ENCODE measurements around the gene EPHA3. TPM values are rescaled to one million over a fixed set of nuclear protein-coding genes. Genes with fewer than 3 reads are reported as not detected.

The EPHA3 gene
- total RNA-seq, 2 experiments from 2014 or later: 0.08 TPM; not detected in 1

DNA sequence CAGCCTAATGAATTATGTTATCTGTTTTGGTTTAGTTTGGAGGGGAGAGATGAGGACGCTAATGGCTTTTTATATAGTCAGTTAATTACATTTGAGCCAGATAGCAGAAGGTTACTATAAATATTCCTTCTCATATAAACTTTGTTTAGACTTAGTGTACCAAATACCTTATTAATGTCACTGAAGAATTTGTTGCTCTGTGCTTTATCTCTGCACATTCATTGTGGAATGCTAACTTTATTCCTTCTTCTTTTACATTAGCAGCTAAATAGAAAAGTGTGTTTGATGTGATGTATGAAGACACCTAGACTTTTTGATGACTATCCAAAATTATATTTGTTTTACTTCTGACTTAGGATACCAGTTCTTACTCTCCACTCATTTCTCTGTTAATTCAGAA lies 105.2 kb downstream of the EPHA3 start:
- Mint-ChIP-seq H3K9me3 (ENCODE audit: insufficient read depth) (no peaks in the 10 kb centered on the region), H3K27me3 (ENCODE audit: low read depth) (no peaks in the 10 kb centered on the region), H3K4me1 (ENCODE audit: low read depth) (no peaks in the 10 kb centered on the region), H3K36me3 (ENCODE audit: low read depth) (no peaks in the 10 kb centered on the region), H3K27ac (no peak overlapping the region), H3K4me3 (no peak overlapping the region)
- CTCF ChIA-PET: no interaction called here
- DNase-seq (no peak), ATAC-seq (no peak)
- POLR2A ChIA-PET: no interaction called here

DNA sequence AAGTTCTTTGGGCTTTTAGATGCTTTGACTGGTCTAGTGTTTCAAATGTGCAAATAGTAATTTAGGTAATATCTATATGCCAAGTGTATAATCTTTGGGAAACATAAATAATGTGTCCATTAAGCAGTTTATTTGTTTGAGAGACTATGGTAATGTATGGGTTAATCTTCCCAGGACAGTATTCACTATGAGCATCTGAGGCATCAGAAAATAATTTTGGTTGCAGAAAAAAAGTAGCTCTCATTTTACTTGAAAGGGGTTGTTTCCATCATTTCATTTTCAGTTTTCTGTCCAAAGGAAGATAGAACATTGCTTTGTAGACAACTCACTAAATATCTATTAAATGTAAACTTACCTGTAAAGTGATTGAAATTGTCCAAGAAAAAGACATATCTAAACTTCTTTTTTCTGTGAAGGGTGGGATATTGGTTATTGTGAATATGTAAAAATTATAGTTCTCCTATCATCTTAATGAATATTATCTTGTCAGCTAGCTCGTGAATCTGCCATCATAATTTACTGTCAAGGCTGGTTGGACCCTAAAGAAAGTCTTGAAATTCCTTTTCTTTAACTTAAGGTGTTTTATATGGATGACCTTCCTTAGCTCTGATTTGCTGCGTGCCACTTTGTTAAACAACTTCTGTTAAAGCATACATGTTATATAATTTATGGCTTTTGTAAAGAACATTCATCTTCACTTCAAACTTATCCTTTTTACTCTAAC lies 108.8 kb downstream of the EPHA3 start:
- POLR2A ChIA-PET: no interaction called here
- no peak for ATAC-seq
- H3K27ac Mint-ChIP-seq: no peak overlapping the region

DNA sequence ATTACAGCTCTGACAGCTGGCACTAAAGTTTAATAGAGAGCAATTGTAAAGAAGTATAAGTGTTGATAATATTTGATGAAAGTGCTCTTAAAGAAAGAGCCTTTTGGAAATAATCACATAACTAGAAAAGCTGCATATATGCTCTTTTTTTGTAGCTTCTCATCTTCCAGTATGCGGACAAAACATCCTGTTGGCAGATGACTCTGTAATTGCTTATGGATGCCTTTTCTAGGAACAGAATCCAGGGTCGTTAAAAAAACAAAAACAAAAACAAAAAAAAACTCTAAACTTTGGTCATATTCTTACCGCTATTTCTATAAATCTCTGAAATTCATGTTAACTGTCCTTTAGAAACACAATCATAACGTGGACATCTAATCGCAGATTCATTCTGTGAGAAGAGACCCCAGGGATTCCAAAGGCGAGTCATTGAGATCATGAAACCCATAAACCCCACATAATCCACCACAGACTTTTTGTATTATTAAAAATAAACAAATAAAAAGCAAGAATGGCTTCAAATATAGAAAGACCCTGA lies 109.8 kb downstream of the EPHA3 start:
- ChIA-PET POLR2A (no interaction called here), CTCF (no interaction called here)
- no peak overlapping the region for H3K27ac Mint-ChIP-seq
- H3K4me1 Mint-ChIP-seq (ENCODE audit: low read depth): no peaks in the 10 kb centered on the region
- H3K9me3 Mint-ChIP-seq (ENCODE audit: insufficient read depth): peaks cover 4% of the 10 kb centered on the region
- no peaks in the 10 kb centered on the region for H3K27me3 Mint-ChIP-seq (ENCODE audit: low read depth)
- ATAC-seq: no peak
- DNase-seq: no peak
- no peaks in the 10 kb centered on the region for H3K36me3 Mint-ChIP-seq (ENCODE audit: low read depth)
- no peak overlapping the region for H3K4me3 Mint-ChIP-seq

More for the DNA sequence above, 108.8 kb downstream of the EPHA3 start:
- CTCF ChIA-PET: no interaction called here
- no peak for DNase-seq
- H3K27me3 Mint-ChIP-seq (ENCODE audit: low read depth): no peaks in the 10 kb centered on the region
- H3K9me3 Mint-ChIP-seq (ENCODE audit: insufficient read depth): peaks cover 4% of the 10 kb centered on the region
- no peak overlapping the region for H3K4me3 Mint-ChIP-seq
- no peaks in the 10 kb centered on the region for H3K36me3 Mint-ChIP-seq (ENCODE audit: low read depth)
- no peaks in the 10 kb centered on the region for H3K4me1 Mint-ChIP-seq (ENCODE audit: low read depth)

DNA sequence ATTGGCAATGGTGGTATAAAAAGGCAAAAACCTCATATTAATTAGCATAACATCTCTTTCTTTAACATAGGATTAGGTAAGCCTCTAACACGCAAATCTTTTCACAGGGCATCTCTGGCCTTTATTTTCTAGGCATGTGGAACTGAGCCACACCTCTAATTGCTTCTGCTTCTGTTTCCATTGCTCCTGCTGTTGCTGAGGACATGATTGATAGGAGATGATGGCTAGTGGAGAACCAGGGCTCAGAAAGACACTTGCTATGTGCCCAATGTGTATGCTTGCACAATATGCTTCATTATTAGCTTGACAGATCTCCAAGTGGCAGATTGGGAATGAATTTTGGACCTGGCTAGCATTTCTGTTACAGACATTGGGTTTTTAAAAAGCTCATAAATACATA lies 114.5 kb downstream of the EPHA3 start:
- Mint-ChIP-seq H3K27me3 (ENCODE audit: low read depth) (no peaks in the 10 kb centered on the region), H3K36me3 (ENCODE audit: low read depth) (no peaks in the 10 kb centered on the region), H3K9me3 (ENCODE audit: insufficient read depth) (peaks cover 4% of the 10 kb centered on the region), H3K27ac (no peak overlapping the region), H3K4me3 (no peak overlapping the region), H3K4me1 (ENCODE audit: low read depth) (no peaks in the 10 kb centered on the region)
- ATAC-seq: no peak
- POLR2A ChIA-PET: no interaction called here
- CTCF ChIA-PET: no interaction called here
- no peak for DNase-seq

DNA sequence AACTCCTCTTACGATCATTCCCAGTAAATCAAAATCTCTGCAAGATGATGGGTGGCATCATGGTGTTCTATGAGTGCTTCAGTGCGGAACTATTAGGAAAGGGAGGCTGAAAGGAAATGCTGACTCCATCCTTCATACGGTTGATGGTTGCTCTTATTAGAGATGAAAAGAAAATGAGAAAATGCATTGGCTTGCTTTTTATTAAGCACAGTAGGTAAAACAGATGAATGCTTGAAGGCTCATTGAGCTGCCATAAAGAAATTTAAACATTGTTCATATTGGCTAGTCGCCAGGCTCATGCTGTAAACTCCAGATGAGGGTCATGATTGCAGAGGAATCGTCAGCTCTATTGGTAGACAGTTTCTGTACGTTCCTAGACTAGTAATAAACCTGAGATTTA lies 115.8 kb downstream of the EPHA3 start:
- Mint-ChIP-seq H3K27ac (no peak overlapping the region), H3K4me1 (ENCODE audit: low read depth) (no peaks in the 10 kb centered on the region), H3K4me3 (no peak overlapping the region), H3K9me3 (ENCODE audit: insufficient read depth) (peaks cover 4% of the 10 kb centered on the region), H3K36me3 (ENCODE audit: low read depth) (no peaks in the 10 kb centered on the region), H3K27me3 (ENCODE audit: low read depth) (no peaks in the 10 kb centered on the region)
- no peak for DNase-seq
- no peak for ATAC-seq
- ChIA-PET CTCF (no interaction called here), POLR2A (no interaction called here)

DNA sequence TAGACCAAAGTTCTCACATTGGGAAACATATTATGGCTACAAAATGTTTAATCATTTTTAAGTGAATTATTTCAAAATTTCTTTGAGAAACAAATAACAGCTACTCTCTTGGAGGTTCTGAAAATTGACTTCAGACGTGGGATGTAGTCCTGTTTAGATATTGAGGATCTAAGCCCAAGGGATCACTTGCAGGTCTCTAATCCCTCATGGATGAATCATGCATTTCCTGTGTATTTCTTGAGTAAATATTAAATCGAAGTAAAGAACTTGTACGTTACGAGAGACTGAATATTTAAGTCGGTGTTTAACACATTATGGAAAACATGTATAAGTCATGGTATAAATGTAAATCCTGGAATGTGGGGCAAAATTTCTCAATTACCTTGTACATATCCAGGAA lies 119.8 kb downstream of the EPHA3 start:
- Mint-ChIP-seq H3K4me3 (no peak overlapping the region), H3K36me3 (ENCODE audit: low read depth) (no peaks in the 10 kb centered on the region), H3K9me3 (ENCODE audit: insufficient read depth) (no peaks in the 10 kb centered on the region), H3K27ac (no peak overlapping the region), H3K4me1 (ENCODE audit: low read depth) (no peaks in the 10 kb centered on the region), H3K27me3 (ENCODE audit: low read depth) (no peaks in the 10 kb centered on the region)
- no peak for DNase-seq
- POLR2A ChIA-PET: no interaction called here
- CTCF ChIA-PET: no interaction called here
- no peak for ATAC-seq

DNA sequence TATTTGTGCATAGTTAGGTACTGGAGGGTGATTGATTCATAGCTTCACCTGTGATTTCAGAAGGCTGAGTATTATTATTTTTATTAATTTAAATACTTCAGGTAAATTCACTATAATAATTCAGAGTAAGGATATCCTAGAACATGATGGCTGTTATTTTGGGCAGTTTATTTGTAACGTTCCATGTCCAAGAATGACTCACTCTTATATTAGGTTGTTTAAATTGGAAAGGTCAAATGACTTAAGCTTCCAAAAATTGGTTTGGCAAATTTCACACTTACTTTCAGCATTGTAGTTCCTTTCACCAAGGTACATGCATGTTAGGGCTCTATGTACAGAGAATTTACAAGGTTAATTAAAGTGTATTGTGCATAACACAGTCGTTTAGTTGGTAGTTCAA lies 120.2 kb downstream of the EPHA3 start:
- ChIA-PET CTCF (no interaction called here), POLR2A (no interaction called here)
- Mint-ChIP-seq H3K4me1 (ENCODE audit: low read depth) (no peaks in the 10 kb centered on the region), H3K4me3 (no peak overlapping the region), H3K36me3 (ENCODE audit: low read depth) (no peaks in the 10 kb centered on the region), H3K27me3 (ENCODE audit: low read depth) (no peaks in the 10 kb centered on the region), H3K27ac (no peak overlapping the region), H3K9me3 (ENCODE audit: insufficient read depth) (no peaks in the 10 kb centered on the region)
- DNase-seq: no peak
- ATAC-seq: no peak

DNA sequence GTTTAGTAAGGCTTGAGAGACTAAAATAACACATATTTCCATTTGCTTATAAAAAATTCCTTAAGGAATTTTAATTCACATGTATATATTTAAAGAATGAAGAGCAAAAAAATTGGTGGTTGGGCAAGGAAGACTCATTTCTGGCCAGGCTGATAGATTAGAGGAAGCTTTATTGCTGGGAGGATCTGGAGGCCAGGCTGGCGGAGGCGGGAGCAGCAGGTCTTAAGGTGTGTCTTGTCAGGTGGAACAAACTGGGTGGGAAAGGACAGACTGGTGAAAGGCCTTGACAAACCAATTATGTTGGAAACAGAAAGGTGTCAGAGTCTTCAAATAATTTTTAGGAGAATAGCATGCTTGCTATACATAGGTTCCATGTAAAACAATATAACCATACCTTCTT lies 124.7 kb downstream of the EPHA3 start:
- ChIA-PET CTCF (no interaction called here), POLR2A (no interaction called here)
- no peaks in the 10 kb centered on the region for H3K36me3 Mint-ChIP-seq (ENCODE audit: low read depth)
- no peak for DNase-seq
- no peak overlapping the region for H3K4me3 Mint-ChIP-seq
- ATAC-seq: no peak
- H3K27ac Mint-ChIP-seq: no peak overlapping the region
- H3K27me3 Mint-ChIP-seq (ENCODE audit: low read depth): no peaks in the 10 kb centered on the region
- no peaks in the 10 kb centered on the region for H3K4me1 Mint-ChIP-seq (ENCODE audit: low read depth)
- H3K9me3 Mint-ChIP-seq (ENCODE audit: insufficient read depth): no peaks in the 10 kb centered on the region

DNA sequence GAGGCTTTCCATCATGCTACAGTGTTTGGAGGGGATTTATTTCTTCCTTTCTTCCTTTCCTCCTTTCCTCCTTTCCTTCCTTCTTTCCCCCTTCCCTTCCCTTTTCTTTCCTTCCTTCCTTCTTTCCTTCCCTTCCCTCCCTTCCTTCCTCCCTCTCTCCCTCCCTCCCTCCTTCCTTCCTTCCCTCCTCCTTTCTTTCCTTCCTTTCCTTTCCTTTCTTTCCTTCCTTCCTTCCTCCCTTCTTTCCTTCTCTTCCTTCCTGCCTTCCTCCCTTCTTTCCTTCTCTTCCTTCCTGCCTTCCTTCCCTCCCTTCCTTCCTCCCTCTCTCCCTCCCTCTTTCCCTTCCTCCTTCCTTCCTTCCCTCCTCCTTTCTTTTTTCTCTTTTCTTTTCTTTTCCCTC lies 127.2 kb downstream of the EPHA3 start:
- POLR2A ChIA-PET: no interaction called here
- Mint-ChIP-seq H3K36me3 (ENCODE audit: low read depth) (no peaks in the 10 kb centered on the region), H3K27me3 (ENCODE audit: low read depth) (no peaks in the 10 kb centered on the region), H3K4me1 (ENCODE audit: low read depth) (no peaks in the 10 kb centered on the region), H3K9me3 (ENCODE audit: insufficient read depth) (no peaks in the 10 kb centered on the region), H3K27ac (no peak overlapping the region), H3K4me3 (no peak overlapping the region)
- CTCF ChIA-PET: no interaction called here
- no peak for ATAC-seq
- no peak for DNase-seq

DNA sequence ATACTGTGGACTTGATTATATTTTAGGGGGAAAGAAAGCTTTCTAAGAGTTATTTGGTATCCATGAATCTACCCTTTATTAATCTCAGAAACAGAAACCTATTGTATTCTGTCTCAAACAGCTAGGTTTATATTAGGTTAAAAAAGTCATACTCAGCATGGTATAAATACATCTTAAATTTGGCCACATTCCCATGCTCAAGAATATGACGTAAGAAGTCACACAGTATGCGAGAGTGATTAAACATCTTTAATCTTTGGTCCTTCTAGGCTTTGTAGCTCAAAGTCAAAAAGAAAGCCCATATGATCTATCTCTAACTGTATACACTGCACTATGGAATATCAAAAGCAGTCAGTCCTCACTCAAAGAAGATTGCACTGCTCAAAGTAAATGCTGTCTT lies 131.4 kb downstream of the EPHA3 start:
- DNase-seq (no peak), ATAC-seq (no peak)
- ChIA-PET POLR2A (no interaction called here), CTCF (no interaction called here)
- Mint-ChIP-seq H3K27me3 (ENCODE audit: low read depth) (no peaks in the 10 kb centered on the region), H3K4me3 (no peak overlapping the region), H3K9me3 (ENCODE audit: insufficient read depth) (no peaks in the 10 kb centered on the region), H3K27ac (no peak overlapping the region), H3K36me3 (ENCODE audit: low read depth) (no peaks in the 10 kb centered on the region), H3K4me1 (ENCODE audit: low read depth) (no peaks in the 10 kb centered on the region)

DNA sequence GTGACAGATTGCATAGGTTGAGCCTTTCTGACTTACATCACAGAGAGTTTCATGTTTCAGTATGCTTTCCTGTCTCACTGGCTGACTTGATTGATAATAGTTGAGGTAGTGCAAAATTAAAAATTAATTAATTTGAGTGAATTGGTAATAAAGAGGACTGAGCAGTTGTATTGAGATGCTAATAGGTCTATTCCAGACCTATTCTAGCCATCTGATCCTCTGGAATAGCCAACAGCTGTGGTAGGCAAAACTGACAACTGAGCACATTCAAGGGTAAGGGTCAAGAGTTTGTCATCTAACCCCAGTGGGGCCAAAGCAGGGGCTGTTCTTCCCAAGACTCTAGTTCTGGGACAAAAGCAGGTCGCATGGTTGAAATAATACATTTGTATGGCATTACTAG lies 132.4 kb downstream of the EPHA3 start:
- H3K27ac Mint-ChIP-seq: no peak overlapping the region
- ATAC-seq: no peak
- CTCF ChIA-PET: no interaction called here
- DNase-seq: no peak
- no peaks in the 10 kb centered on the region for H3K27me3 Mint-ChIP-seq (ENCODE audit: low read depth)
- POLR2A ChIA-PET: no interaction called here
- no peaks in the 10 kb centered on the region for H3K36me3 Mint-ChIP-seq (ENCODE audit: low read depth)
- H3K9me3 Mint-ChIP-seq (ENCODE audit: insufficient read depth): no peaks in the 10 kb centered on the region
- H3K4me1 Mint-ChIP-seq (ENCODE audit: low read depth): no peaks in the 10 kb centered on the region
- H3K4me3 Mint-ChIP-seq: no peak overlapping the region

DNA sequence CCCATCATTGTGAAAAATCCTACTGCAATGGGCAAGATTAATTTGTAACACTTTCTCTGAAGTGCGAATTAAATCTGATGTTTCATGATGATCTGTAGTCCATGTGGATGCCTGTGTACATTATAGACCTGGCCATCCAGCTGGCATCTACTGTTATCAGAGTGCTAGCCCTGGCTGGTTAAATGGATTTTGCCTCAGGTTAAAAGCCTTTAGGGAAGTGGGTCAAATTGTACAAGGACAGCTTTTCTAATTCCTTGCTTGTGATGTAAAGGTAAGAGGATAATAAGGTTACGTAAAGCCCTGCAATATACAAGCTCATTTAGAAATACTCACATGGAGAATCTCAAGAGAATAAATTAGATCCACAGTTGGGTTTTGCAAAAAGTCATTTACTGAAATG lies 138.2 kb downstream of the EPHA3 start:
- no peak overlapping the region for H3K4me3 Mint-ChIP-seq
- no peaks in the 10 kb centered on the region for H3K36me3 Mint-ChIP-seq (ENCODE audit: low read depth)
- ATAC-seq: no peak
- ChIA-PET POLR2A (no interaction called here), CTCF (no interaction called here)
- no peaks in the 10 kb centered on the region for H3K27me3 Mint-ChIP-seq (ENCODE audit: low read depth)
- no peak overlapping the region for H3K27ac Mint-ChIP-seq
- no peaks in the 10 kb centered on the region for H3K4me1 Mint-ChIP-seq (ENCODE audit: low read depth)
- peaks cover 7% of the 10 kb centered on the region for H3K9me3 Mint-ChIP-seq (ENCODE audit: insufficient read depth)
- no peak for DNase-seq

DNA sequence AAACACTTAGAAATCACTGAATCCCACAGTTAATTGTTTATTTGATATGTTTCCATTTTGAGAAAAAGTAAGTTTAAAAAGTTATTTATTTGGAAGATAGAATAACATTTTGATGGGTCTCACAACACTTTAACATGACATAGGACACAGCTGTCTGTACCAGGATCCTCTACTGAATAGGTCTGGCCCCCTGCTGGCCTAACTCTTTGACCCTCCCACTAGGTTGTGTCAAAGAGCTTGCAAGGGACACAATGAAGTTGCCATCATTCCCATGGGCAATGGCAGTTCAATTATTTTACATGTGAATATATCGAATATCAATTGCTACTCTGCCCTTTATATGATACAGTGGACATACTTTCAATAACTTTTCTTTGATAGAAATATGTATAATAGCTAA lies 138.9 kb downstream of the EPHA3 start:
- ChIA-PET CTCF (no interaction called here), POLR2A (no interaction called here)
- ATAC-seq: no peak
- Mint-ChIP-seq H3K4me1 (ENCODE audit: low read depth) (no peaks in the 10 kb centered on the region), H3K36me3 (ENCODE audit: low read depth) (no peaks in the 10 kb centered on the region), H3K4me3 (no peak overlapping the region), H3K27ac (no peak overlapping the region), H3K27me3 (ENCODE audit: low read depth) (no peaks in the 10 kb centered on the region), H3K9me3 (ENCODE audit: insufficient read depth) (peaks cover 7% of the 10 kb centered on the region)
- no peak for DNase-seq
